Fibroblast of lung (primary cell): ENCODE data around the gene PDE4D. TPM values are rescaled to one million over a fixed set of nuclear protein-coding genes. Genes with fewer than 3 reads are reported as not detected.

Experiments
- DNase-seq, 2 donors: peaks; one replicate each; pipeline versions ENCODE4 v3.0.0 to v3.0.0-alpha.2; 2010; ENCODE audit warnings: low read depth in 2 of 2
- H2AFZ ChIP-seq: 2 replicates; pipeline ENCODE4 v1.5.1; 2012; ENCODE audit warnings: low read length, control low read depth, inconsistent platforms
- H3K27ac ChIP-seq: 2 replicates; pipeline ENCODE4 v1.5.1; 2011; ENCODE audit warnings: low read length, control low read depth; ENCODE audit not compliant: insufficient read depth
- H3K27me3 ChIP-seq: 2 replicates; pipeline ENCODE4 v1.5.1; 2011; ENCODE audit warnings: mild to moderate bottlenecking, low read length; ENCODE audit not compliant: control insufficient read depth, insufficient read depth
- H3K36me3 ChIP-seq: 2 replicates; pipeline ENCODE4 v1.5.1; 2011; ENCODE audit warnings: low read length; ENCODE audit not compliant: control insufficient read depth, insufficient read depth
- H3K4me1 ChIP-seq: 2 replicates; pipeline ENCODE4 v1.5.1; 2011; ENCODE audit warnings: low read length; ENCODE audit not compliant: control insufficient read depth, insufficient read depth; ENCODE audit errors: extremely low read depth
- H3K4me2 ChIP-seq: 2 replicates; pipeline ENCODE4 v1.5.1; 2011; ENCODE audit warnings: low read length, control low read depth; ENCODE audit not compliant: insufficient read depth; ENCODE audit errors: extremely low read depth
- H3K4me3 ChIP-seq, 4 experiments: fragments of 200-600 bp in 1 of 4; sonication (generic) in 1 of 4; replicated peaks in 1 of 4; 2 replicates each; pipeline ENCODE4 v1.5.1; 2011 to 2016; ENCODE audit warnings: low read length in 4 of 4, low read depth in 3 of 4, mild to moderate bottlenecking in 3 of 4, control low read depth in 2 of 4, inconsistent platforms in 1 of 4, mixed read lengths in 1 of 4; ENCODE audit not compliant: insufficient read depth in 1 of 4; ENCODE audit errors: control extremely low read depth in 1 of 4
- H3K79me2 ChIP-seq: 2 replicates; pipeline ENCODE4 v1.5.1; 2012; ENCODE audit warnings: mild to moderate bottlenecking, low read length, inconsistent platforms; ENCODE audit not compliant: control insufficient read depth, insufficient read depth
- H3K9ac ChIP-seq: 2 replicates; pipeline ENCODE4 v1.5.1; 2011; ENCODE audit warnings: mild to moderate bottlenecking, low read length, control low read depth; ENCODE audit not compliant: insufficient read depth
- H3K9me3 ChIP-seq: 2 replicates; pipeline ENCODE4 v1.5.1; 2012; ENCODE audit warnings: low read depth, low read length; ENCODE audit not compliant: control insufficient read depth, insufficient read depth
- H4K20me1 ChIP-seq: 2 replicates; pipeline ENCODE4 v1.5.1; 2011; ENCODE audit warnings: low read length; ENCODE audit not compliant: control insufficient read depth, insufficient read depth; ENCODE audit errors: extremely low read depth
- EZH2 ChIP-seq: IDR thresholded peaks from 2 replicates; pipeline ENCODE4 v1.5.1; 2012; ENCODE audit warnings: low read length, control low read depth, mild to moderate bottlenecking; ENCODE audit errors: missing control alignments
- polyA plus RNA-seq, 2 donors: library from polyadenylated mRNA; depleted of rRNA in 1 of 2; stranded (reverse) in 1 of 2; unstranded in 1 of 2; fragments of >200 nt; gene quantifications; 2 replicates each; pipeline ENCODE4 v1.2.1, GENCODE V29; 2011 to 2012; ENCODE audit warnings: missing spikeins in 1 of 2
- total RNA-seq: library from RNA; depleted of rRNA; stranded (reverse); fragments of >200 nt; gene quantifications from 2 replicates; pipeline ENCODE4 v1.2.1, GENCODE V29; 2014
- TF ChIP-seq, protein P1 (sequence below), 2 donors: IDR thresholded peaks in 1 of 2; conservative IDR thresholded peaks in 1 of 2; 1 replicate in 1 of 2; 2 replicates in 1 of 2; pipeline ENCODE4 v1.5.1; 2011 to 2012; ENCODE audit warnings: low read length in 2 of 2, control low read depth in 1 of 2, inconsistent platforms in 1 of 2, low read depth in 1 of 2, mild to moderate bottlenecking in 1 of 2

PDE4D gene
- total and polyA plus RNA-seq, 2 donors (not counting 1 experiment from before 2014, with no cell fraction given) = 2.1 to 8.3 TPM

DNA sequence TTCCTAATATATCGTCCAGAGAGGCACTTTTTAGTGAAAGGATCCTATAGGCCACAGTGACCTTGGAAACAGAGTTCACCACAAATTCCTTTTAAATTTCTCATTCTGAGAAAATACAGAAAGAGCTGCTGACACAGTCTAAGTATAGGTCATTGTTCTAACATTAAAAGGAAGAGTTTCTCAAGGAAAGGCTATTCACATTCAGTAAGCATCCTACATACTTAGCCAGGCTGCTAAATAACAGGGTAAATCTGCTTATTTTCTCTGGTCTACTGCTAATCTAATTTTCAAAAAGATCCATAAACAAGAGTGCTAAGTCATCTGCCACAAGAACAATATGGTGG is 313.7 kb downstream of the PDE4D start:
- Histone ChIP-seq H3K27ac (no peak overlapping the region), H3K4me1 (no peaks in the 10 kb centered on the region), H3K27me3 (no peaks in the 10 kb centered on the region), H4K20me1 (no peaks in the 10 kb centered on the region), H3K9me3 (no peaks in the 10 kb centered on the region), H2AFZ (no peak overlapping the region), H3K79me2 (no peaks in the 10 kb centered on the region), H3K36me3 (no peaks in the 10 kb centered on the region), H3K9ac (no peak overlapping the region), H3K4me2 (no peak overlapping the region), H3K4me3 (no peak overlapping the region)
- DNase-seq = no peak
- no peak for TF ChIP-seq EZH2
- TF ChIP-seq, protein P1, sequence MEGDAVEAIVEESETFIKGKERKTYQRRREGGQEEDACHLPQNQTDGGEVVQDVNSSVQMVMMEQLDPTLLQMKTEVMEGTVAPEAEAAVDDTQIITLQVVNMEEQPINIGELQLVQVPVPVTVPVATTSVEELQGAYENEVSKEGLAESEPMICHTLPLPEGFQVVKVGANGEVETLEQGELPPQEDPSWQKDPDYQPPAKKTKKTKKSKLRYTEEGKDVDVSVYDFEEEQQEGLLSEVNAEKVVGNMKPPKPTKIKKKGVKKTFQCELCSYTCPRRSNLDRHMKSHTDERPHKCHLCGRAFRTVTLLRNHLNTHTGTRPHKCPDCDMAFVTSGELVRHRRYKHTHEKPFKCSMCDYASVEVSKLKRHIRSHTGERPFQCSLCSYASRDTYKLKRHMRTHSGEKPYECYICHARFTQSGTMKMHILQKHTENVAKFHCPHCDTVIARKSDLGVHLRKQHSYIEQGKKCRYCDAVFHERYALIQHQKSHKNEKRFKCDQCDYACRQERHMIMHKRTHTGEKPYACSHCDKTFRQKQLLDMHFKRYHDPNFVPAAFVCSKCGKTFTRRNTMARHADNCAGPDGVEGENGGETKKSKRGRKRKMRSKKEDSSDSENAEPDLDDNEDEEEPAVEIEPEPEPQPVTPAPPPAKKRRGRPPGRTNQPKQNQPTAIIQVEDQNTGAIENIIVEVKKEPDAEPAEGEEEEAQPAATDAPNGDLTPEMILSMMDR (conservative IDR thresholded peaks at IDR 0.05 in 1 of 2, IDR thresholded peaks at IDR 0.05 in 1 of 2; ENCODE audit: low read depth in 1 of 2, low read length in 2 of 2) = no peak

DNA sequence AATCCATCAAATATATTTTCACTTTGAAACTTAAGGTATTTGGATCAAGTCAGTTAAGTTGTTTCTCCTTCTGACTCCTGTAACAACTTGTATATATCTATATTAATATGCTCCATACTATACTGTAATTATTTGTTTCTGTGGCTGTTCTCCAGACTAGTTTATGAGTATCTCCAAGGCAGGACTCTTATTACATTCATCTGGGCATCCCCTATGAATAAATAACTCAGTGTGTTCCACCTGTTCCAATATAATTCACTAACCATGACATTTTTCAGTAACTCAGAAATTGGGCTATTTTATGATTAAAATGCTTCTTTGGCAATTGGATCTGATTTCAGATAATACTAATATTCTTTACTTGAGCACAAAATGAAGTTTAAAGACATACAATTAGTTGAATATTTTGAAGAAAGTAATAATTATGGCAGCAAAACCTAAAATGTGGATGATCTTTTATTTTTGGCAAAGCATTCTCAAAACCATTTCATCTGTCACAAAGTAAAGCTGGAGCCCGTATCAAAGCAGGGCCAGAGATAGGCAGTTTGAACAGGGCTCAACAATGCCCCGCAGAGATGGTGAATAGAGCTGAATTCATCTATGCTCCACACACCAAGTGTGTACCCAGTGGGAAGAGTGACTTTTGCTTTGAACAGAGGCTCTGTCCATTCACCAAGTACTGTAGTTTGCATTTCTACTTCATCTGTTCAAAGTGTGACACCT is 314.3 kb downstream of the PDE4D start:
- H3K36me3 ChIP-seq = no peaks in the 10 kb centered on the region
- no peaks in the 10 kb centered on the region for H3K9me3 ChIP-seq
- no peak overlapping the region for H3K9ac ChIP-seq
- DNase-seq = no peak
- H3K27ac ChIP-seq = no peak overlapping the region
- TF ChIP-seq EZH2 = no peak
- TF ChIP-seq, protein P1 (conservative IDR thresholded peaks at IDR 0.05 in 1 of 2, IDR thresholded peaks at IDR 0.05 in 1 of 2; ENCODE audit: low read depth in 1 of 2, low read length in 2 of 2) = no peak
- no peak overlapping the region for H2AFZ ChIP-seq
- no peaks in the 10 kb centered on the region for H4K20me1 ChIP-seq
- no peak overlapping the region for H3K4me3 ChIP-seq
- H3K4me2 ChIP-seq = no peak overlapping the region
- no peaks in the 10 kb centered on the region for H3K27me3 ChIP-seq
- no peaks in the 10 kb centered on the region for H3K79me2 ChIP-seq
- no peaks in the 10 kb centered on the region for H3K4me1 ChIP-seq

DNA sequence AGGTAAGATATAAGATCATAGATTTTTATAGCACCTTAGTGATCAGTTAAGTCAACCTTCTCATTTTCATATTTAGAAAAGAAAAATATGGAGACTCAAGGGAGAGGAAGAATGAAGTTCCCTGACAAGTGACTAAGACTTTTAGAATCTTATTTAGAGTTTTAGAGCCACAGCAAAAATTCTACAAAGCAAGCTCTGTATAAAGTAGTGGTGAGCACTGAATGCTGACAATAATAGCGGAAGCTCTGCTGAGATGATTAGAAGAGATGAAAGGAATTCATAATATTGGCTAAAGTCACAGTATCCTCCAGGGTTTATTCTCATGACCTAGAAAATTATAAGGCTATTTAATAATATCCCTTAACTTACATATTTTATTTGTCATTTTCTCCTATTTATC is 316.0 kb downstream of the PDE4D start:
- Histone ChIP-seq H3K4me2 (no peak overlapping the region), H3K4me3 (no peak overlapping the region), H2AFZ (no peak overlapping the region), H4K20me1 (no peaks in the 10 kb centered on the region), H3K9me3 (no peaks in the 10 kb centered on the region), H3K36me3 (no peaks in the 10 kb centered on the region), H3K9ac (no peak overlapping the region), H3K4me1 (no peaks in the 10 kb centered on the region), H3K27me3 (no peaks in the 10 kb centered on the region), H3K27ac (no peak overlapping the region), H3K79me2 (no peaks in the 10 kb centered on the region)
- DNase-seq = no peak
- TF ChIP-seq EZH2 = no peak
- TF ChIP-seq, protein P1 (conservative IDR thresholded peaks at IDR 0.05 in 1 of 2, IDR thresholded peaks at IDR 0.05 in 1 of 2; ENCODE audit: low read depth in 1 of 2, low read length in 2 of 2) = no peak
